ENCODE measurements around the gene HEBP2. TPM values are rescaled to one million over a fixed set of nuclear protein-coding genes. Genes with fewer than 3 reads are reported as not detected.

Gene HEBP2
- total RNA-seq, 1 experiment from 2014 or later = 71.2 TPM

DNA sequence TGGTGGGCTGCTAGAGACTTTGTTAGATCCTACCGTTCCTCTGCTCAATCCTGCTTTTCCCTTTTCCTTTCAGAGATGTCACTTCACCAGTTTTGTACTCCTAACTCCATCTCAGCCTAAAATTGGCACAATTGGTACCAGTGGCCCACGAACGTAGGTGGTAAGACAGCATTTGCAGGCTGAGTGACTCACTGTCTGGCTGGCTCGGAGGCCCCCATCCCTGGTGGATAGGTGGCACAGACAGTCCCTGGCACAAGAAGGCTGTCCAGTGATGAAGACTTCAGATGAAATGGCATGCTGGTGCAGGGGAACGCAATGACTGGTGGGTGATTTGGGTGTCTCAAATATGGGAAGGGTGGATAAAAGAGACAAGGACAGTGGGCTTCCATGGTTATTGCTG is 11.1 kb downstream of the HEBP2 start:
- Mint-ChIP-seq H3K9me3 (ENCODE audit: unreplicated experiment) (no peaks in the 10 kb centered on the region), H3K4me1 (ENCODE audit: insufficient read depth, unreplicated experiment) (peaks cover 27% of the 10 kb centered on the region), H3K36me3 (ENCODE audit: insufficient read depth, unreplicated experiment) (peaks cover 46% of the 10 kb centered on the region), H3K27me3 (ENCODE audit: insufficient read depth, unreplicated experiment) (no peaks in the 10 kb centered on the region), H3K27ac (ENCODE audit: low read depth, unreplicated experiment) (no peak overlapping the region), H3K4me3 (ENCODE audit: unreplicated experiment) (no peak overlapping the region)
- no TSS peak for BruUV-seq (replicated peaks)
- POLR2A ChIA-PET = interaction anchor here (1.0 to 1.4 kb wide), 3 partner anchors 11 to 310 kb away, joined by 4 read pairs; partner anchors contain the start of gene HEBP2
- CTCF ChIA-PET = interaction anchor here (1.1 to 2.2 kb wide), 2 partner anchors 14 to 299 kb away, joined by 5 to 13 read pairs; no protein-coding TSS in a partner anchor
- TF ChIP-seq, protein P1, sequence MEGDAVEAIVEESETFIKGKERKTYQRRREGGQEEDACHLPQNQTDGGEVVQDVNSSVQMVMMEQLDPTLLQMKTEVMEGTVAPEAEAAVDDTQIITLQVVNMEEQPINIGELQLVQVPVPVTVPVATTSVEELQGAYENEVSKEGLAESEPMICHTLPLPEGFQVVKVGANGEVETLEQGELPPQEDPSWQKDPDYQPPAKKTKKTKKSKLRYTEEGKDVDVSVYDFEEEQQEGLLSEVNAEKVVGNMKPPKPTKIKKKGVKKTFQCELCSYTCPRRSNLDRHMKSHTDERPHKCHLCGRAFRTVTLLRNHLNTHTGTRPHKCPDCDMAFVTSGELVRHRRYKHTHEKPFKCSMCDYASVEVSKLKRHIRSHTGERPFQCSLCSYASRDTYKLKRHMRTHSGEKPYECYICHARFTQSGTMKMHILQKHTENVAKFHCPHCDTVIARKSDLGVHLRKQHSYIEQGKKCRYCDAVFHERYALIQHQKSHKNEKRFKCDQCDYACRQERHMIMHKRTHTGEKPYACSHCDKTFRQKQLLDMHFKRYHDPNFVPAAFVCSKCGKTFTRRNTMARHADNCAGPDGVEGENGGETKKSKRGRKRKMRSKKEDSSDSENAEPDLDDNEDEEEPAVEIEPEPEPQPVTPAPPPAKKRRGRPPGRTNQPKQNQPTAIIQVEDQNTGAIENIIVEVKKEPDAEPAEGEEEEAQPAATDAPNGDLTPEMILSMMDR (IDR thresholded peaks at IDR 0.05; ENCODE audit: unreplicated experiment) = no peak
- DNase-seq (ENCODE audit: unreplicated experiment) = no peak
- intact Hi-C loops (cut with micrococcal nuclease) = loop anchor here (10.0 kb wide), 2 partner anchors 280 to 410 kb away; no protein-coding TSS in a partner anchor

DNA sequence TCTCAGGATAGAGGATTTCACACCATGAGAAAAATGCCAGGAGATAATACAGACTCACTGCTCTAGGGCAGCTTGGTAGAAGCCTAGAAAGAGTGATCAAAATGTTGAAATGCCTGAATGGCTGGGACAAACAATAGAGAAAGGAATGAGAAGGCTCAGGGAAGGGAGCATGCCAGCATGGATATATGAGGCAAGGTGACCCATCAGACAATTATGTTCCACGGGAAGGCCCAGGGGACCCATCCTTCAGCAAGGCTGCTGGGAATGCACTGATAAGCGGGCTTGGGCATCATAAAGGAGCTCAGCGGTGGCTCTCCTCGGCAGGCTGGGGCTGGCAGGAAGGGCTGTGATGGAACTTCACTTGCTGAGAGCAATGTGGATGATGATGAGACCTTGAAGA is 12.2 kb downstream of the HEBP2 start:
- Mint-ChIP-seq H3K36me3 (ENCODE audit: insufficient read depth, unreplicated experiment) (peaks cover 43% of the 10 kb centered on the region), H3K9me3 (ENCODE audit: unreplicated experiment) (no peaks in the 10 kb centered on the region), H3K4me1 (ENCODE audit: insufficient read depth, unreplicated experiment) (peaks cover 16% of the 10 kb centered on the region), H3K27ac (ENCODE audit: low read depth, unreplicated experiment) (no peak overlapping the region), H3K4me3 (ENCODE audit: unreplicated experiment) (no peak overlapping the region), H3K27me3 (ENCODE audit: insufficient read depth, unreplicated experiment) (no peaks in the 10 kb centered on the region)
- ChIA-PET POLR2A (interaction anchor here (1.2 to 1.4 kb wide), 2 partner anchors 12 to 311 kb away, joined by 4 to 5 read pairs; partner anchors contain the start of gene HEBP2), CTCF (interaction anchor here (0.8 to 2.2 kb wide), 3 partner anchors 13 to 300 kb away, joined by 3 to 13 read pairs (median 5); no protein-coding TSS in a partner anchor)
- TF ChIP-seq, protein P1 (IDR thresholded peaks at IDR 0.05; ENCODE audit: unreplicated experiment) = no peak
- intact Hi-C loops (cut with micrococcal nuclease) = loop anchor here (10.0 kb wide), 2 partner anchors 279 to 411 kb away; no protein-coding TSS in a partner anchor
- no TSS peak for BruUV-seq (replicated peaks)
- no peak for DNase-seq (ENCODE audit: unreplicated experiment)

DNA sequence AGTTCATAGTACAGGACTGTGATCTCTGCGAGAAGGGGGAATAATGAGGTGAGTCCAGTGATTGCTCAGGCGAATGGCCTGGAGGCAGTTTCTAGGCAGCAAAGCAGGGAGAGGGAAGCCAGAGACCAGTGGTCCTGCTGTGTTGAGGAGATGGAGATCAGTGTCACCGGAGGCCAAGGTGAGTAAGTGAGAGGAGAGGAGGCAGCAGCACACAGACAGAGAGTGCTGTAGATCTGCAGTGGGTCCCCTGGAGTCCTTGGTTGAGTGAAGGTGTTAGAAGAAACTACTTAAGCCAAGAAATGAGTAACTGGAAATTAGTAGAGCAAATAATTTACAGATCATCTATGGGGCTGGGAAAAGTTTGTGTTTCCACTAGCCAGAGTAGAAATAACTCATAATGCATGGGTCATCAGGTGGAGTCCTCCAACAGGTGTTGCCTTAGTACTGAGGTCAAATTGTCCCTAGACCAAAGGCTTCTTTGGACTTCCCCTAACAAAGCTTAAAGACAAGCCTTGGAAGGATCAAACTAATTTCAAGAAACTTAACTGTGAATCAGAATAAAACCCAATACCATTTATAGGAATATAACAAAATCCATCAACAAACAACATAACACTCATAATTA is 13.6 kb downstream of the HEBP2 start:
- Mint-ChIP-seq H3K27me3 (ENCODE audit: insufficient read depth, unreplicated experiment) (no peaks in the 10 kb centered on the region), H3K9me3 (ENCODE audit: unreplicated experiment) (no peaks in the 10 kb centered on the region), H3K4me1 (ENCODE audit: insufficient read depth, unreplicated experiment) (peaks cover 9% of the 10 kb centered on the region), H3K4me3 (ENCODE audit: unreplicated experiment) (no peak overlapping the region), H3K27ac (ENCODE audit: low read depth, unreplicated experiment) (no peak overlapping the region), H3K36me3 (ENCODE audit: insufficient read depth, unreplicated experiment) (peaks cover 34% of the 10 kb centered on the region)
- no peak for DNase-seq (ENCODE audit: unreplicated experiment)
- BruUV-seq (replicated peaks) = no TSS peak
- TF ChIP-seq, protein P1 (IDR thresholded peaks at IDR 0.05; ENCODE audit: unreplicated experiment) = no peak
- intact Hi-C loops (cut with micrococcal nuclease) = loop anchor here (10.0 kb wide), 2 partner anchors 277 to 413 kb away; no protein-coding TSS in a partner anchor
- ChIA-PET POLR2A (interaction anchor here (0.6 kb wide), 1 partner anchor 302 kb away, joined by 3 read pairs; no protein-coding TSS in a partner anchor), CTCF (no interaction called here)

DNA sequence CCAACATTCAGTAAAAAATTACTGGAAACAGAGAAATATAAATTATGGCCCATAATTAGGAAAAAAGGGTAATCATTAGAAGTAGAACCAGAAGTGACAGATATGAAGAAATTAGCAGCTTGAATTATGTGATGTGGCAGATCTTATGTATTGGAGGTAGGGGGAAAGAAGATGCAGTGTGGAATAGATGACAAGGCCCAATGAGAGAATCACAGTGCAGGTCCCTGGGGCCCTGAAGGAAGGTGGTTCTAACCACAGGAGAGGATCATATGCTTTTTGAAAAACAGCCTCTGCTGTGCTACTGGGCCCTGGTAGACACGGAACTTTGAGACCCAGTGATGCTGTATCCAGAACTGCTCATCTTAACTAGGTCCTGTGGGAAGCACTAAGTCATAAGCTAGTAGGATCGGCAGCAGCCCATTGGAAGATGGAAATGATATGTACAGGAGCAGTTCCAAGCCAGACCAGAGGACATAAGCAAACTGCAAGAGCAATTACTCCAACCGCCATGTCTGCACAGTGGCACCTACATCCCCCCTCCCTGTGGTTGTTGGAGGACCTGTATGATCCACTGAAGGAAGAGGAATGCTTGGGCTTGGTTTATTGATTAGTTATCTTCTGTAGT is 14.2 kb downstream of the HEBP2 start:
- no TSS peak for BruUV-seq (replicated peaks)
- POLR2A ChIA-PET = interaction anchor here (0.6 kb wide), 1 partner anchor 303 kb away, joined by 3 read pairs; no protein-coding TSS in a partner anchor
- DNase-seq (ENCODE audit: unreplicated experiment) = no peak

More for the DNA sequence above, 14.2 kb downstream of the HEBP2 start:
- Mint-ChIP-seq H3K4me1 (ENCODE audit: insufficient read depth, unreplicated experiment) (peaks cover 12% of the 10 kb centered on the region), H3K9me3 (ENCODE audit: unreplicated experiment) (no peaks in the 10 kb centered on the region), H3K27ac (ENCODE audit: low read depth, unreplicated experiment) (no peak overlapping the region), H3K4me3 (ENCODE audit: unreplicated experiment) (no peak overlapping the region), H3K36me3 (ENCODE audit: insufficient read depth, unreplicated experiment) (peaks cover 31% of the 10 kb centered on the region), H3K27me3 (ENCODE audit: insufficient read depth, unreplicated experiment) (no peaks in the 10 kb centered on the region)
- CTCF ChIA-PET = interaction anchor here (0.6 to 0.7 kb wide), 2 partner anchors 99 to 111 kb away, joined by 3 to 4 read pairs; no protein-coding TSS in a partner anchor
- TF ChIP-seq, protein P1 (IDR thresholded peaks at IDR 0.05; ENCODE audit: unreplicated experiment) = no peak
- intact Hi-C loops (cut with micrococcal nuclease) = loop anchor here (10.0 kb wide), 2 partner anchors 277 to 413 kb away; no protein-coding TSS in a partner anchor
